ENCODE data around the gene TAF9. TPM values are rescaled to one million over a fixed set of nuclear protein-coding genes. Genes with fewer than 3 reads are reported as not detected.

Gene TAF9
- total RNA-seq, 1 donor from 2014 or later, result 35.8 TPM

Other genes starting within 250 kb of the TAF9 start
- 14.0 TPM for gene CCNB1, start 202.4 kb downstream of the TAF9 start, total RNA-seq
- gene CENPH, start 179.9 kb downstream of the TAF9 start, total RNA-seq, result 3.9 TPM
- 10.6 TPM for gene CDK7, start 134.6 kb downstream of the TAF9 start, total RNA-seq
- gene CCDC125, start 36.7 kb downstream of the TAF9 start, total RNA-seq, result 2.9 TPM
- 17.4 TPM for gene AK6, start within 50 bp of the TAF9 start, total RNA-seq
- gene RAD17, start 298 bp upstream of the TAF9 start, total RNA-seq, result 17.2 TPM
- gene MARVELD2, start 45.6 kb upstream of the TAF9 start, total RNA-seq, result 6.4 TPM
- gene OCLN, start 123.3 kb upstream of the TAF9 start, total RNA-seq, result 12.8 TPM
- 22.8 TPM for gene GTF2H2C, start 190.7 kb upstream of the TAF9 start, total RNA-seq